WTC11 (cell line): ENCODE measurements around the gene MTFR2.

Source experiments
- FOXP1 ChIP-seq: sonication (generic); formaldehyde crosslinking; IDR thresholded peaks from 2 replicates; pipeline ENCODE4 v1.8.0; 2022; ENCODE audit warnings: missing genetic modification reagents, mild to moderate bottlenecking, moderate library complexity, borderline replicate concordance
- TF ChIP-seq, protein P1 (sequence below): fragments of 250-450 bp; sonication (Bioruptor Pico); IDR thresholded peaks from 2 replicates; pipeline ENCODE4 v1.8.0; 2021; ENCODE audit warnings: mild to moderate bottlenecking
- TF ChIP-seq, protein P2 (sequence below): sonication (generic); formaldehyde crosslinking; IDR thresholded peaks from 2 replicates; pipeline ENCODE4 v1.8.0; 2022; ENCODE audit warnings: mild to moderate bottlenecking, missing genetic modification reagents
- TF ChIP-seq, protein P3 (sequence below): sonication (generic); formaldehyde crosslinking; IDR thresholded peaks from 2 replicates; pipeline ENCODE4 v1.8.0; 2023; ENCODE audit warnings: mild to moderate bottlenecking, missing genetic modification reagents
- TF ChIP-seq, protein P4 (sequence below): fragments of 200-600 bp; IDR thresholded peaks from 2 replicates; pipeline ENCODE4 v1.8.0; 2022; ENCODE audit warnings: antibody characterized with exemption

DNA sequence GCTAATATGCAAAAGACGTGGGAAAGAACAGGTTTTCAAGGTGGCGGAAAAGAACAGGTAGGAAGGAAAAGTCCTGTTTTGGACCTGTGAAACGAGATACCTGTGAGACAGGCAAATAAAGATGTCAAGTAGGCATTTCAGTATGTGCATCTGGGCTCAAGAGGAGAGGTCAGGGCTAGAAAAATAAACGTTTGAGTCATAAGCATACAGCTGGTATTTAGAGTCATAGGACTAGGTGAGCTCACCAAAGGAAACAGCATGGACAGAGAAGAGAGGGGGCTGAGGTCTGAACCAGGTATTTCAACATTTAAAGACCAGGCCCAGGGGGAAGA, 14.9 kb downstream of the MTFR2 start:
- TF ChIP-seq, protein P1, sequence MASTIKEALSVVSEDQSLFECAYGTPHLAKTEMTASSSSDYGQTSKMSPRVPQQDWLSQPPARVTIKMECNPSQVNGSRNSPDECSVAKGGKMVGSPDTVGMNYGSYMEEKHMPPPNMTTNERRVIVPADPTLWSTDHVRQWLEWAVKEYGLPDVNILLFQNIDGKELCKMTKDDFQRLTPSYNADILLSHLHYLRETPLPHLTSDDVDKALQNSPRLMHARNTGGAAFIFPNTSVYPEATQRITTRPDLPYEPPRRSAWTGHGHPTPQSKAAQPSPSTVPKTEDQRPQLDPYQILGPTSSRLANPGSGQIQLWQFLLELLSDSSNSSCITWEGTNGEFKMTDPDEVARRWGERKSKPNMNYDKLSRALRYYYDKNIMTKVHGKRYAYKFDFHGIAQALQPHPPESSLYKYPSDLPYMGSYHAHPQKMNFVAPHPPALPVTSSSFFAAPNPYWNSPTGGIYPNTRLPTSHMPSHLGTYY (CRISPR knock-in tag), result no peak
- TF ChIP-seq FOXP1 (CRISPR knock-in tag), result no peak
- TF ChIP-seq, protein P2, sequence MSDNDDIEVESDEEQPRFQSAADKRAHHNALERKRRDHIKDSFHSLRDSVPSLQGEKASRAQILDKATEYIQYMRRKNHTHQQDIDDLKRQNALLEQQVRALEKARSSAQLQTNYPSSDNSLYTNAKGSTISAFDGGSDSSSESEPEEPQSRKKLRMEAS (CRISPR knock-in tag), result no peak
- TF ChIP-seq, protein P3, sequence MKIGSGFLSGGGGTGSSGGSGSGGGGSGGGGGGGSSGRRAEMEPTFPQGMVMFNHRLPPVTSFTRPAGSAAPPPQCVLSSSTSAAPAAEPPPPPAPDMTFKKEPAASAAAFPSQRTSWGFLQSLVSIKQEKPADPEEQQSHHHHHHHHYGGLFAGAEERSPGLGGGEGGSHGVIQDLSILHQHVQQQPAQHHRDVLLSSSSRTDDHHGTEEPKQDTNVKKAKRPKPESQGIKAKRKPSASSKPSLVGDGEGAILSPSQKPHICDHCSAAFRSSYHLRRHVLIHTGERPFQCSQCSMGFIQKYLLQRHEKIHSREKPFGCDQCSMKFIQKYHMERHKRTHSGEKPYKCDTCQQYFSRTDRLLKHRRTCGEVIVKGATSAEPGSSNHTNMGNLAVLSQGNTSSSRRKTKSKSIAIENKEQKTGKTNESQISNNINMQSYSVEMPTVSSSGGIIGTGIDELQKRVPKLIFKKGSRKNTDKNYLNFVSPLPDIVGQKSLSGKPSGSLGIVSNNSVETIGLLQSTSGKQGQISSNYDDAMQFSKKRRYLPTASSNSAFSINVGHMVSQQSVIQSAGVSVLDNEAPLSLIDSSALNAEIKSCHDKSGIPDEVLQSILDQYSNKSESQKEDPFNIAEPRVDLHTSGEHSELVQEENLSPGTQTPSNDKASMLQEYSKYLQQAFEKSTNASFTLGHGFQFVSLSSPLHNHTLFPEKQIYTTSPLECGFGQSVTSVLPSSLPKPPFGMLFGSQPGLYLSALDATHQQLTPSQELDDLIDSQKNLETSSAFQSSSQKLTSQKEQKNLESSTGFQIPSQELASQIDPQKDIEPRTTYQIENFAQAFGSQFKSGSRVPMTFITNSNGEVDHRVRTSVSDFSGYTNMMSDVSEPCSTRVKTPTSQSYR (CRISPR knock-in tag), result no peak
- TF ChIP-seq, protein P4, sequence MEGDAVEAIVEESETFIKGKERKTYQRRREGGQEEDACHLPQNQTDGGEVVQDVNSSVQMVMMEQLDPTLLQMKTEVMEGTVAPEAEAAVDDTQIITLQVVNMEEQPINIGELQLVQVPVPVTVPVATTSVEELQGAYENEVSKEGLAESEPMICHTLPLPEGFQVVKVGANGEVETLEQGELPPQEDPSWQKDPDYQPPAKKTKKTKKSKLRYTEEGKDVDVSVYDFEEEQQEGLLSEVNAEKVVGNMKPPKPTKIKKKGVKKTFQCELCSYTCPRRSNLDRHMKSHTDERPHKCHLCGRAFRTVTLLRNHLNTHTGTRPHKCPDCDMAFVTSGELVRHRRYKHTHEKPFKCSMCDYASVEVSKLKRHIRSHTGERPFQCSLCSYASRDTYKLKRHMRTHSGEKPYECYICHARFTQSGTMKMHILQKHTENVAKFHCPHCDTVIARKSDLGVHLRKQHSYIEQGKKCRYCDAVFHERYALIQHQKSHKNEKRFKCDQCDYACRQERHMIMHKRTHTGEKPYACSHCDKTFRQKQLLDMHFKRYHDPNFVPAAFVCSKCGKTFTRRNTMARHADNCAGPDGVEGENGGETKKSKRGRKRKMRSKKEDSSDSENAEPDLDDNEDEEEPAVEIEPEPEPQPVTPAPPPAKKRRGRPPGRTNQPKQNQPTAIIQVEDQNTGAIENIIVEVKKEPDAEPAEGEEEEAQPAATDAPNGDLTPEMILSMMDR, result no peak
